Aorta (tissue), 5 donors: ENCODE measurements around the gene CCDC142. TPM values are rescaled to one million over a fixed set of nuclear protein-coding genes. Genes with fewer than 3 reads are reported as not detected.

ENCODE experiments used
- ATAC-seq: fragments of 200-7000 bp; cut with Tn5 transposase; one replicate; pipeline ENCODE4 v1.9.1; 2022; ENCODE audit warnings: moderate library complexity; ENCODE audit not compliant: low FRiP score
- DNase-seq, 2 donors: peaks; one replicate each; pipeline ENCODE4 v3.0.0-alpha.2; 2020
- H3K27ac ChIP-seq, 2 donors: one replicate each; pipeline ENCODE4 v1.5.1; 2013; ENCODE audit warnings: low read length in 2 of 2, mild to moderate bottlenecking in 2 of 2, moderate library complexity in 2 of 2, control low read depth in 1 of 2, inconsistent platforms in 1 of 2, low read depth in 1 of 2
- H3K27me3 ChIP-seq, 2 donors: one replicate each; pipeline ENCODE4 v1.6.1; 2013; ENCODE audit warnings: control low read depth in 1 of 2, low read length in 1 of 2, mild to moderate bottlenecking in 1 of 2, moderate library complexity in 1 of 2; ENCODE audit not compliant: insufficient read depth in 2 of 2, control insufficient read depth in 1 of 2
- H3K36me3 ChIP-seq, 2 donors: one replicate each; pipeline ENCODE4 v1.6.1; 2013; ENCODE audit warnings: control low read depth in 1 of 2, low read length in 1 of 2, mild to moderate bottlenecking in 1 of 2; ENCODE audit not compliant: insufficient read depth in 2 of 2, control insufficient read depth in 1 of 2
- H3K4me1 ChIP-seq, 2 donors: one replicate each; pipeline ENCODE4 v1.6.1; 2013; ENCODE audit warnings: low read length in 2 of 2, control low read depth in 1 of 2, mild to moderate bottlenecking in 1 of 2, moderate library complexity in 1 of 2; ENCODE audit not compliant: insufficient read depth in 2 of 2, control insufficient read depth in 1 of 2
- H3K4me3 ChIP-seq, 2 donors: one replicate each; pipeline ENCODE4 v1.5.1; 2013; ENCODE audit warnings: low read length in 2 of 2, control low read depth in 1 of 2, mild to moderate bottlenecking in 1 of 2
- H3K9me3 ChIP-seq: one replicate; pipeline ENCODE4 v1.6.1; 2013; ENCODE audit warnings: mild to moderate bottlenecking, low read length; ENCODE audit not compliant: control insufficient read depth
- WGBS, 2 donors: extraction: QIAGEN DNeasy Blood & Tissue Kit; methylation state at CpG; one replicate each; pipeline ENCODE4 v1.1.7; 2013; 5-methylcytosine and 5-hydroxymethylcytosine counted together
- intact Hi-C, 2 donors: fragments of 100-400 bp; cut with DNase I; formaldehyde crosslinking; loops; one replicate each; pipeline versions ENCODE4 v1.14.2 to v1.15.0; 2022
- polyA plus RNA-seq, 2 donors: library from polyadenylated mRNA; stranded (reverse); fragments of 200-250 nt; gene quantifications; one replicate each; pipeline ENCODE4 v1.2.3, GENCODE V29; 2013
- total RNA-seq, 2 donors: library from RNA; stranded (reverse); fragmentation: NEBNext Ultra II Directional; extraction: Animal tissue kit (Norgen Biotek cat#: 25700); gene quantifications; one replicate each; pipeline ENCODE4 v1.2.1, GENCODE V29; 2021
- donor health status: healthy with polysubstance abuse.
- donor health status: Bipolar disorder and iron deficiency.
- donor health status: DM: no; HTN: no; CAD: no.
- donor health status: DM: no; HTN: no; CAD: no.
- donor health status: DM: yes; HTN: yes; CAD: no.

Gene CCDC142
- total and polyA plus RNA-seq, 4 donors, result 3.4 to 26.0 (median 12.7) TPM

- Histone ChIP-seq H3K4me1 (no peaks in the 10 kb centered on the region), H3K27me3 (no peaks in the 10 kb centered on the region), H3K9me3 (no peaks in the 10 kb centered on the region), H3K4me3 (peak within 1 kb of the TSS; percentile 16 to 51), H3K27ac (peak within 1 kb of the TSS in 1 of 2 donors; percentile 79), H3K36me3 (peaks cover 0 to 1% of the 10 kb centered on the region in 2 donors)
- 1% methylated on average over 56 of the region's 56 CpGs for WGBS, 2 donors
- intact Hi-C loops, result loop anchor here in 1 of 2 donors (2.0 kb wide), 1 partner anchor 21 kb away; the partner anchor contains the start of genes AUP1 and HTRA2
- ATAC-seq, result peak; percentile 96
- peak; percentile 99 to 100 for DNase-seq
These were observed 24.5 kb upstream of the CCDC142 start, which contains the start of gene PCGF1 for GRCh38 chr2:74507145-74507925. Gene PCGF1, minus strand, starts transcription at chr2:74507695. Its CDS starts 27 bp downstream, at chr2:74507668.

- WGBS, 2 donors, result 96% methylated on average over 14 of the region's 14 CpGs
- Histone ChIP-seq H3K27ac (no peak overlapping the region), H3K4me1 (no peaks in the 10 kb centered on the region), H3K9me3 (no peaks in the 10 kb centered on the region), H3K27me3 (no peaks in the 10 kb centered on the region), H3K36me3 (peaks cover 0 to 1% of the 10 kb centered on the region in 2 donors), H3K4me3 (no peak overlapping the region)
- ATAC-seq, result no peak
- intact Hi-C loops, result loop anchor here in 1 of 2 donors (2.0 kb wide), 1 partner anchor 23 kb away; the partner anchor contains the start of genes AUP1 and HTRA2
- DNase-seq, result no peak
These were observed 22.8 kb upstream of the CCDC142 start for GRCh38 chr2:74505448-74506246.

- Histone ChIP-seq H3K4me1 (no peaks in the 10 kb centered on the region), H3K9me3 (no peaks in the 10 kb centered on the region), H3K27me3 (no peaks in the 10 kb centered on the region), H3K36me3 (peaks cover 0 to 1% of the 10 kb centered on the region in 2 donors), H3K4me3 (no peak overlapping the region), H3K27ac (no peak overlapping the region)
- ATAC-seq, result no peak
- no peak for DNase-seq
- intact Hi-C loops, result no loop called here
- 93 to 96% methylated on average over 3 of the region's 3 CpGs for WGBS, 2 donors
These were observed 21.8 kb upstream of the CCDC142 start for GRCh38 chr2:74504591-74504990.

GRCh38 chr2:74503506-74504475 lies 21.0 kb upstream of the CCDC142 start:
- Histone ChIP-seq H3K4me3 (no peak overlapping the region), H3K4me1 (no peaks in the 10 kb centered on the region), H3K9me3 (no peaks in the 10 kb centered on the region), H3K27ac (no peak overlapping the region), H3K36me3 (peaks cover 0 to 1% of the 10 kb centered on the region in 2 donors), H3K27me3 (no peaks in the 10 kb centered on the region)
- DNase-seq, result no peak
- intact Hi-C loops, result no loop called here
- no peak for ATAC-seq
- WGBS, 2 donors, result 72% methylated on average over 45 of the region's 45 CpGs

- 5 to 6% methylated on average over 63 to 67 of the region's 67 CpGs for WGBS, 2 donors
- no peaks in the 10 kb centered on the region for H3K9me3 ChIP-seq
- H3K4me3 ChIP-seq, result peak overlapping the region in 1 of 2 donors; percentile 27
- no peaks in the 10 kb centered on the region for H3K4me1 ChIP-seq
- ATAC-seq (peak; percentile 67), DNase-seq (peak; percentile 91 to 93)
- no peak overlapping the region for H3K27ac ChIP-seq
- peaks cover 0 to 1% of the 10 kb centered on the region in 2 donors for H3K36me3 ChIP-seq
- intact Hi-C loops, result no loop called here
- no peaks in the 10 kb centered on the region for H3K27me3 ChIP-seq
These were observed 20.1 kb upstream of the CCDC142 start for GRCh38 chr2:74502720-74503505.

- Histone ChIP-seq H3K36me3 (peaks cover 0 to 1% of the 10 kb centered on the region in 2 donors), H3K27ac (no peak overlapping the region), H3K27me3 (no peaks in the 10 kb centered on the region), H3K9me3 (no peaks in the 10 kb centered on the region), H3K4me1 (no peaks in the 10 kb centered on the region), H3K4me3 (no peak overlapping the region)
- 43 to 47% methylated on average over 32 of the region's 32 CpGs for WGBS, 2 donors
- ATAC-seq (no peak), DNase-seq (no peak)
- intact Hi-C loops, result no loop called here
These were observed 19.4 kb upstream of the CCDC142 start for GRCh38 chr2:74502147-74502719.

GRCh38 chr2:74501335-74502071 lies 18.7 kb upstream of the CCDC142 start:
- Histone ChIP-seq H3K4me1 (no peaks in the 10 kb centered on the region), H3K27ac (no peak overlapping the region), H3K4me3 (no peak overlapping the region), H3K27me3 (no peaks in the 10 kb centered on the region), H3K36me3 (peaks cover 0 to 1% of the 10 kb centered on the region in 2 donors), H3K9me3 (no peaks in the 10 kb centered on the region)
- ATAC-seq (no peak), DNase-seq (no peak)
- 87 to 88% methylated on average over 18 of the region's 18 CpGs for WGBS, 2 donors
- intact Hi-C loops, result no loop called here
